OCI-LY7 (cell line): ENCODE data around the gene RPS6KB2.

ENCODE experiments used
- EZH2phosphoT487 ChIP-seq: fragments of 200-600 bp; sonication (generic); IDR thresholded peaks from 2 replicates; pipeline ENCODE4 v1.6.1; 2018; ENCODE audit warnings: low read depth, borderline replicate concordance, mild to moderate bottlenecking, mixed run types, antibody characterized with exemption, low read length, moderate library complexity, mixed read lengths
- TF ChIP-seq, protein P1 (sequence below): fragments of 200-600 bp; sonication (generic); conservative IDR thresholded peaks from 2 replicates; pipeline ENCODE4 v1.5.1; 2014; ENCODE audit warnings: mild to moderate bottlenecking, antibody characterized with exemption, low read length, moderate library complexity, mixed read lengths

DNA sequence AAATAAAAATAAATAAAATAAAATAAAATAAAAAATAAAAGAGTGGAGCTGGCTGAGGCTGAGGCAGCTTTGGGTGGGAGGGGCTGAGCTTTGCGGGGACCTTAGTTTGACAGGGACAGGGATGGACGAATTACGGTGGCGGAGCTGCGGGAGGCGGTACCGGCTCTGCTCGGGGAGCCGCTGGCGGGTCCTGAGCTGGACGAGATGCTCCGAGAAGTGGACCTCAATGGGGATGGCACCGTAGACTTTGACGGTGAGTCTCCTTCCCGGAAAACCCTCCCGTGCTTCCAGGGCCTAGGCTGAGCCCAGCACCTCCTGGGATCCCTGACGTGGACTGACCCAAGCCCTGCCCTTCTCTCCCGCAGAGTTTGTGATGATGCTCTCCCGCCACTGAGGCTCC is 30.0 kb downstream of the RPS6KB2 start:
- TF ChIP-seq, protein P1, sequence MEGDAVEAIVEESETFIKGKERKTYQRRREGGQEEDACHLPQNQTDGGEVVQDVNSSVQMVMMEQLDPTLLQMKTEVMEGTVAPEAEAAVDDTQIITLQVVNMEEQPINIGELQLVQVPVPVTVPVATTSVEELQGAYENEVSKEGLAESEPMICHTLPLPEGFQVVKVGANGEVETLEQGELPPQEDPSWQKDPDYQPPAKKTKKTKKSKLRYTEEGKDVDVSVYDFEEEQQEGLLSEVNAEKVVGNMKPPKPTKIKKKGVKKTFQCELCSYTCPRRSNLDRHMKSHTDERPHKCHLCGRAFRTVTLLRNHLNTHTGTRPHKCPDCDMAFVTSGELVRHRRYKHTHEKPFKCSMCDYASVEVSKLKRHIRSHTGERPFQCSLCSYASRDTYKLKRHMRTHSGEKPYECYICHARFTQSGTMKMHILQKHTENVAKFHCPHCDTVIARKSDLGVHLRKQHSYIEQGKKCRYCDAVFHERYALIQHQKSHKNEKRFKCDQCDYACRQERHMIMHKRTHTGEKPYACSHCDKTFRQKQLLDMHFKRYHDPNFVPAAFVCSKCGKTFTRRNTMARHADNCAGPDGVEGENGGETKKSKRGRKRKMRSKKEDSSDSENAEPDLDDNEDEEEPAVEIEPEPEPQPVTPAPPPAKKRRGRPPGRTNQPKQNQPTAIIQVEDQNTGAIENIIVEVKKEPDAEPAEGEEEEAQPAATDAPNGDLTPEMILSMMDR = no peak
- no peak for TF ChIP-seq EZH2phosphoT487
